GM18861 (cell line): ENCODE results near the gene FBXL19.

ENCODE experiments used
- ATAC-seq: cut with Tn5 transposase; IDR thresholded peaks from one replicate; pipeline ENCODE4 v1.9.1; 2021; ENCODE audit not compliant: unreplicated experiment

The FBXL19 gene

GRCh38 chr16:30894540-30895368 is 28.6 kb upstream of the FBXL19 start:
- ATAC-seq = no peak

GRCh38 chr16:30895627-30896260 is 27.6 kb upstream of the FBXL19 start:
- no peak for ATAC-seq

GRCh38 chr16:30896261-30896888 is 27.0 kb upstream of the FBXL19 start, which contains the start of gene CTF1:
CTF1 (plus strand) TSS chr16:30896614; CDS start chr16:30896644, 30 bp downstream.
- ATAC-seq = no peak

GRCh38 chr16:30896889-30897733 is 26.3 kb upstream of the FBXL19 start:
- ATAC-seq = no peak

- ATAC-seq = no peak
Measured at GRCh38 chr16:30899794-30900193, 23.6 kb upstream of the FBXL19 start.

- ATAC-seq = no peak
Measured at GRCh38 chr16:30900588-30900987, 22.8 kb upstream of the FBXL19 start.

- no peak for ATAC-seq
Measured at GRCh38 chr16:30901201-30902028, 22.0 kb upstream of the FBXL19 start.

GRCh38 chr16:30902029-30902972 is 21.1 kb upstream of the FBXL19 start:
- ATAC-seq = no peak

- no peak for ATAC-seq
Measured at GRCh38 chr16:30903002-30903401, 20.4 kb upstream of the FBXL19 start.

- no peak for ATAC-seq
Measured at GRCh38 chr16:30903596-30903995, 19.8 kb upstream of the FBXL19 start.

- ATAC-seq = no peak
Measured at GRCh38 chr16:30904114-30904780, 19.1 kb upstream of the FBXL19 start.

- no peak for ATAC-seq
Measured at GRCh38 chr16:30907064-30907463, 16.3 kb upstream of the FBXL19 start.

GRCh38 chr16:30910427-30911029 is 12.8 kb upstream of the FBXL19 start:
- ATAC-seq = no peak

- no peak for ATAC-seq
Measured at GRCh38 chr16:30912794-30913412, 10.5 kb upstream of the FBXL19 start.

GRCh38 chr16:30914830-30915229 is 8.5 kb upstream of the FBXL19 start:
- ATAC-seq = no peak

GRCh38 chr16:30918614-30919013 is 4.8 kb upstream of the FBXL19 start:
- ATAC-seq = no peak

- ATAC-seq = no peak
Measured at GRCh38 chr16:30920891-30921290, 2.5 kb upstream of the FBXL19 start.

- no peak for ATAC-seq
Measured at GRCh38 chr16:30921459-30921747, 2.0 kb upstream of the FBXL19 start.
